ENCODE measurements around the gene GRIPAP1.

GRIPAP1 gene

DNA sequence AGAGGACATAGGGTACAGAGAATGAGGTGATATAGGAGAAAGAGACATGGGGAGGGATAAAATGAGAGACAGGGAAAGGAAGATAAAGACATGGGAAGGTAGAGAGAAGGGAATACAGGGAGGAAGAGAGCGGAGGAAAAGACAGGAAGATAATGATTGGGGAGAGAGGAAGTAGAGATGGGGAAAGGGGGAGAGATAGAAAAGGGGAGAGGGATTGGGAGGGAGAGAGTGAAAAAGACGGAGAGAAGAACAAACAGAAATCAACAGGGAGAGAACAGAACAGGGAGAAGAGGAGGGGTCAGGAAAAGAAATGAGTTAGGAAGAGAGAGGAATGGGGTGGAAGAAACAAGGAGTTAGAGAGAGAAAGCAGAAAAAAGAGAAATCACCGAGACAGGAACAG, 4.6 kb downstream of the GRIPAP1 start:
- Histone ChIP-seq H2AFZ (no peak overlapping the region), H3K4me1 (no peaks in the 10 kb centered on the region), H3K27ac (no peak overlapping the region), H3K9me3 (ENCODE audit: control insufficient read depth, low read length) (no peaks in the 10 kb centered on the region), H3K9ac (no peak overlapping the region), H3K4me2 (ENCODE audit: low read length) (no peak overlapping the region), H3K79me2 (peaks cover 2% of the 10 kb centered on the region), H3K4me3 (ENCODE audit: low read depth, low read length) (no peak overlapping the region), H3K27me3 (ENCODE audit: control insufficient read depth, insufficient read depth, low read length) (no peaks in the 10 kb centered on the region), H3K36me3 (ENCODE audit: control insufficient read depth, insufficient read depth, low read length) (no peaks in the 10 kb centered on the region)
- TF ChIP-seq, protein P1, sequence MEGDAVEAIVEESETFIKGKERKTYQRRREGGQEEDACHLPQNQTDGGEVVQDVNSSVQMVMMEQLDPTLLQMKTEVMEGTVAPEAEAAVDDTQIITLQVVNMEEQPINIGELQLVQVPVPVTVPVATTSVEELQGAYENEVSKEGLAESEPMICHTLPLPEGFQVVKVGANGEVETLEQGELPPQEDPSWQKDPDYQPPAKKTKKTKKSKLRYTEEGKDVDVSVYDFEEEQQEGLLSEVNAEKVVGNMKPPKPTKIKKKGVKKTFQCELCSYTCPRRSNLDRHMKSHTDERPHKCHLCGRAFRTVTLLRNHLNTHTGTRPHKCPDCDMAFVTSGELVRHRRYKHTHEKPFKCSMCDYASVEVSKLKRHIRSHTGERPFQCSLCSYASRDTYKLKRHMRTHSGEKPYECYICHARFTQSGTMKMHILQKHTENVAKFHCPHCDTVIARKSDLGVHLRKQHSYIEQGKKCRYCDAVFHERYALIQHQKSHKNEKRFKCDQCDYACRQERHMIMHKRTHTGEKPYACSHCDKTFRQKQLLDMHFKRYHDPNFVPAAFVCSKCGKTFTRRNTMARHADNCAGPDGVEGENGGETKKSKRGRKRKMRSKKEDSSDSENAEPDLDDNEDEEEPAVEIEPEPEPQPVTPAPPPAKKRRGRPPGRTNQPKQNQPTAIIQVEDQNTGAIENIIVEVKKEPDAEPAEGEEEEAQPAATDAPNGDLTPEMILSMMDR (IDR thresholded peaks at IDR 0.05), result no peak

DNA sequence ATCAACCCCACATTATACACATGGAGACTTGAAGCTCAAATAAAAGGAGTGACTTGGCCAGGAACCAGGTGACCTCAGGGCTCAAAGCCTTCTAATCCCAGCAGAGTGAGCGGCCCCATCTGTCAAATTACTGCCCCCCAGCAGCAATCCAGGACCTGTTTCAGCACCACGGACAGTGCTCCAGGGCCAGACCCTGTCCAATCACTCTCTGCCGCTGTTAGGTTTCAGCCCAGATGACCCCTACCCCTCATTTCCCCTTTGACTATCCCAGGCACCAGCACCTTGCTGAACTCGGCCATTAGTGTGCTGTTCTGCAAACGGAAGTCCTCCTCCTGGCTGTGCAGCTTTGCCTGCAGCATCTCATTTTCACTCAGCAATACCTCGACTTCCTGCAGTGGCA, 5.1 kb downstream of the GRIPAP1 start:
- Histone ChIP-seq H2AFZ (no peak overlapping the region), H3K4me2 (ENCODE audit: low read length) (no peak overlapping the region), H3K27ac (no peak overlapping the region), H3K79me2 (peaks cover 2% of the 10 kb centered on the region), H3K9me3 (ENCODE audit: control insufficient read depth, low read length) (no peaks in the 10 kb centered on the region), H3K4me1 (no peaks in the 10 kb centered on the region), H3K36me3 (ENCODE audit: control insufficient read depth, insufficient read depth, low read length) (no peaks in the 10 kb centered on the region), H3K4me3 (ENCODE audit: low read depth, low read length) (no peak overlapping the region), H3K27me3 (ENCODE audit: control insufficient read depth, insufficient read depth, low read length) (no peaks in the 10 kb centered on the region), H3K9ac (no peak overlapping the region)
- TF ChIP-seq, protein P1 (IDR thresholded peaks at IDR 0.05), result no peak

DNA sequence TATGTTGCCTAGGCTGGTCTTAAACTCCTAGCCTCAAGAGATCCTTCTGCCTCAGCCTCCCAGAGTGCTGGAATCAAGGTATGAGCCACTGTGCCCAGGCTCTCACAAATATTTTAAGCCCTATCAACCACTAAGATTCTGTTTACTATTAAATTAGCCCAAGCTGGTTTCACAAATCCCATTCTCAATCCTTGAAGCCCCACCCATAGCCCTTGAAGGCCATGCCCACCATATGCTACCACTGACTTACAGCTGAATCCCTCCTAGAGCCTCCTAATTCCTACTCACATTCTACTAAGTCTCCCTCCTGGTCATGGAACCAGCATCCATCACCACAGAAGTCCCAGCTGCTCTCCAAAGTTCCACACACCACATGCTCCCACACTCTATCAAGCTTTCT, 9.7 kb downstream of the GRIPAP1 start:
- Histone ChIP-seq H3K27me3 (ENCODE audit: control insufficient read depth, insufficient read depth, low read length) (no peaks in the 10 kb centered on the region), H3K4me2 (ENCODE audit: low read length) (no peak overlapping the region), H3K4me3 (ENCODE audit: low read depth, low read length) (no peak overlapping the region), H3K9ac (no peak overlapping the region), H3K27ac (no peak overlapping the region), H3K9me3 (ENCODE audit: control insufficient read depth, low read length) (no peaks in the 10 kb centered on the region), H3K79me2 (no peaks in the 10 kb centered on the region), H3K36me3 (ENCODE audit: control insufficient read depth, insufficient read depth, low read length) (no peaks in the 10 kb centered on the region), H3K4me1 (no peaks in the 10 kb centered on the region), H2AFZ (no peak overlapping the region)
- TF ChIP-seq, protein P1 (IDR thresholded peaks at IDR 0.05), result no peak

DNA sequence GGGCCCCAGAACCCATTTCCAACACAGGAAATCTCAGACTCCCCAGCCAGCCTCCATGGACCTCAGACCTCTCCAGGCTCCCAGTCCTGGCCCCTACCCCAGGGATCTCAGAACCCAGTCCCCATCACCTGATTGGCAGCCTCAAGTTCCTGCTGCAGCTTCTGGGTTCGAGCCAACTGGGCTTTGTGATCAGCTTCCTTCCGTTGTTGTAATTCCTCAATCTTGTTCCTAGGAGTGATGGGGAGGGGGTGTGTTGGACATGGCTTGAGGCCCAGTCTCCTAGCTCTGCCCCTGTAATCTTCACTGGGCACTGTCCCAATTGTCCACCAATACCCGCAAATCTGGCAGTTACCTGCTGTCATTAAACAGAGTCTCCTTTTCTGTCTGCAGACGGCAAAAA, 12.6 kb downstream of the GRIPAP1 start:
- H3K36me3 ChIP-seq (ENCODE audit: control insufficient read depth, insufficient read depth, low read length), result no peaks in the 10 kb centered on the region
- no peaks in the 10 kb centered on the region for H3K79me2 ChIP-seq
- no peaks in the 10 kb centered on the region for H3K4me1 ChIP-seq
- H3K27ac ChIP-seq, result no peak overlapping the region
- no peaks in the 10 kb centered on the region for H3K9me3 ChIP-seq (ENCODE audit: control insufficient read depth, low read length)
- H3K9ac ChIP-seq, result no peak overlapping the region
- TF ChIP-seq, protein P1 (IDR thresholded peaks at IDR 0.05), result no peak
- H3K4me2 ChIP-seq (ENCODE audit: low read length), result no peak overlapping the region
- no peak overlapping the region for H3K4me3 ChIP-seq (ENCODE audit: low read depth, low read length)
- no peaks in the 10 kb centered on the region for H3K27me3 ChIP-seq (ENCODE audit: control insufficient read depth, insufficient read depth, low read length)
- no peak overlapping the region for H2AFZ ChIP-seq

DNA sequence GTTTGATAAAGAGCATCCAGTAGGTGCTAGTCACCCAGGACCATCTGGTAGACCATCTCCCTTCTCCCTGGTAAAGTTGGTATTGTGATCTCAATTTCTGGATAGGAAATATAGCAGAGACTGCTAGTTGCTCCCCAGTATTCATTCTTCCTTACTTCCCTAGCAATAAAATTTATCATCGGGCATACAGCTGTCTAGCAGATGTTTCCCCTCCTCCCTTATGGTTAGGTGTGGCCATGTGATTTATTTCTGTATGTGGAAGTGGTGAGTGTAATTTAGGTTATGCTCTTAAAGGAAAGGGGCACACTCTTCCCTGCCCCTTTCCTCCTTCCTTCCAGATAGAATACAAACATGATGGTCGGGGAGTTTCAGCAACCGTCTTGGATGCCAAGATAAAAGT, 18.2 kb downstream of the GRIPAP1 start:
- Histone ChIP-seq H3K27ac (no peak overlapping the region), H3K4me2 (ENCODE audit: low read length) (no peak overlapping the region), H3K9me3 (ENCODE audit: control insufficient read depth, low read length) (no peaks in the 10 kb centered on the region), H3K79me2 (no peaks in the 10 kb centered on the region), H3K36me3 (ENCODE audit: control insufficient read depth, insufficient read depth, low read length) (no peaks in the 10 kb centered on the region), H3K27me3 (ENCODE audit: control insufficient read depth, insufficient read depth, low read length) (no peaks in the 10 kb centered on the region), H3K9ac (no peak overlapping the region), H3K4me1 (no peaks in the 10 kb centered on the region), H3K4me3 (ENCODE audit: low read depth, low read length) (no peak overlapping the region), H2AFZ (no peak overlapping the region)
- TF ChIP-seq, protein P1 (IDR thresholded peaks at IDR 0.05), result no peak
